HG03457 (cell line): ENCODE data around the gene SSTR5.
"Not testable (repeated sequence)": the region's sequence is repeated elsewhere in the genome, so short reads cannot be mapped to it uniquely, and the experiment has no call there.

ENCODE experiments used
- ATAC-seq: cut with Tn5 transposase; IDR thresholded peaks from one replicate; pipeline ENCODE4 v1.9.1; 2021; ENCODE audit warnings: moderate number of reproducible peaks; ENCODE audit not compliant: unreplicated experiment

The SSTR5 gene

GRCh38 chr16:1089439-1089821, 16.9 kb downstream of the SSTR5 start:
- no peak for ATAC-seq

DNA sequence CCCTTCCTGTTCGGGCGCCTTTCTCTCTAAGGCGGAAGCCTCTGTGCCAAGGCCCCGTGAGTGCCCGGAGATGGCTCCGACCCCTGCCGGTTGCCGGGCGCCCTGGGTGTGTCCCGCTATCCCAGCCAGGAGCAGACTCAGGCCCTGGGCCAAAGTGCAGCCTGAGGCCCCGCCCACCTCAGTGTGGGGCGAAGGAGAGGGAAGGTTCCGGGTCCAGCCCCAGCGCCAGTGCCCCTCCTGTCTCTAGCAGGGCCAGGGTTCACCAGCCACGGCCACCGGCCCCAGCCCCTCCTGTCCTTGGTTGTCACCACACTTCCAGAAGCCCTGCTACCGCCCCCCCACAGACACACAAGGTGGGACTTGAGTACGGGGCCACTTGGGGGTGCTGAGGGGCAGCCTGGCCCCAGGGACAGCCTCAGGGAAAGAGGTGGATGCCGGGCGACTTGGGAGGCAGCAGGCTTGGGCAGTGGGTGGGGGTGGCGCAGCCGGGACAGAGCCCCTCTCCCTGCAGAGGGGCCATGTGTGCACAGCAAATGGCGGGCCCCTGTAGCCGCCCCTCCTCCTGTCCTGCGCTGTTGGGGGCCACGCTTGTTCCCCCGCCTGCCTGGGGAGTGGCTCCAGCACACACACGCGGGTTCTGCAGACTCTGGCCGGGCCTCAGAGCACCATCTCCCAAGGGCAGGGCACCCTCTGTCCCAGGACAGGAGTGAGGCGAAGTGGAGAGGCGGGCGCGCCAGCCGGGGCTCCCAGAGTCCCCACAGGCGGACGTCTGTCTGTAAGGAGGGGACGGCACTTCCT, 17.5 kb downstream of the SSTR5 start:
- no peak for ATAC-seq

GRCh38 chr16:1090620-1091587, 18.4 kb downstream of the SSTR5 start:
- no peak for ATAC-seq

GRCh38 chr16:1091992-1092552, 19.5 kb downstream of the SSTR5 start:
- no peak for ATAC-seq

- ATAC-seq = not testable (repeated sequence)
These were observed 20.2 kb downstream of the SSTR5 start for GRCh38 chr16:1092685-1093283.

- ATAC-seq = no peak
These were observed 21.0 kb downstream of the SSTR5 start for GRCh38 chr16:1093284-1094123.

DNA sequence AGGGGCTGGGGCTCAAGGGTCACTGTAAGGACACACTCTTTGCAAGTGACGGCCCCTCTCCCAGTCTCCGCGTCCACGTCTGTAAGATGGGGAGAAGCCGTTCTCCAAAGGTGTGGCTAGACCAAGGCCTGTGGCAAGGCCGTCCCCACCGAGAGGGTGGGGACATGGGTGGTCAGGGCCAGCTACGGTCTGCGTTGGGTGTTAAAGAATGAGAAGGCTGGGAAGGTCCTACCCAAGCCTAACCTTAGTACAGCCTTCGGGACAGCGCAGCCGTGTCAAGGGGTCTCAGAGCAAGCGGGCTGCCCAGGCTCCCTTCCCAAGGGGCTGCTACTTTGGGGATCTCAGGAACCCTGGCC, 21.6 kb downstream of the SSTR5 start:
- ATAC-seq = no peak

GRCh38 chr16:1094601-1095449, 22.3 kb downstream of the SSTR5 start:
- ATAC-seq = no peak

GRCh38 chr16:1095450-1096168, 23.1 kb downstream of the SSTR5 start:
- ATAC-seq = no peak

DNA sequence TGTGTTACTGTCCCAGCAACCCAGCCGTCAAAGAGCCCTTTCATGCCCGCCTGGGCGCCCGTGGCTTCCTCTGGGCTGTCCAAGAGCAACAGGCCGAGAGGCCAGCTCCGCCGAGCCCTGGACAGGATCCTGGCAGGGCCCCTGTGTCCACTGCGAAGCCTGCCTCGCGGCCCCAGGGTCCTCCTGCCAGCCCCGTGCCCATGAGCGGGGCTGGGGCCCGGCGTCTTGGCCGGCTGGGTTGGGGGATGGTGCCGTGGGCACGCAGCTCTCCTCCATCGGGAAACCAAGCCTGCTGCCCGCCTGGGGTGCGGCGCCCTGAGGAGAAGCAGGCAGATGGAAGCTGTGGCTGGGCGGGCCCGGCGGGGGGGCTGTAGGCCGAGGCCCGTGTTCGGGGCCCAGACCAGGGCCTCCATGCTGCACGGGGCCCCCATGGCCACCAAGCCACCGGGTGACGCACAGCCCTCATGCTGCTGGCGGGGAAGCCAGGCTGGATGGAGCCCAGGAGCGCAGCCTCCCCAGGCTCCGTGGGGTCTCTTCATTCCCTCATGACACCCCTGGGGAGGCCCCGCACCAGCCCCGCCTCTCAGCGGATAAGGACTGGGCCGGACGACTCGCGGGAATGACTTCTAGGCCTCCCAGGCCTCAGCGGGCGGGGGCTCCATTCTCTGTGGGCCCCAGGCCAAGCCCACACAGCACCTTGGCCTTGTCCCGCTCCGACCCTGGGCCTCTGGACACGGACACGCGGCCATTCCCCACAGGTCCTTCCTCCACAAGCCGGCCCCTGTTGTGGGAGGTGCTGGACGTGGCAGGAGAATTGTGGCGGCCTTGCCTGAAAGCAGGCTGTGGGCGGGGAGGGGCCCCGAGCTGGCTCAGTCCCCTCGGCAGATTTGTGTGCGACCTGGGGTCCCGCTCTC, 23.9 kb downstream of the SSTR5 start, which contains the start of gene C1QTNF8:
Gene C1QTNF8, minus strand, starts transcription at position 76 of the 914 bp plus-strand sequence. CDS start 1,322 bp downstream, outside the sequence.
- ATAC-seq = no peak

GRCh38 chr16:1097156-1097555, 24.6 kb downstream of the SSTR5 start:
- no peak for ATAC-seq

GRCh38 chr16:1097800-1098199, 25.3 kb downstream of the SSTR5 start:
- ATAC-seq = no peak

GRCh38 chr16:1098266-1098991, 25.9 kb downstream of the SSTR5 start:
- ATAC-seq = no peak

DNA sequence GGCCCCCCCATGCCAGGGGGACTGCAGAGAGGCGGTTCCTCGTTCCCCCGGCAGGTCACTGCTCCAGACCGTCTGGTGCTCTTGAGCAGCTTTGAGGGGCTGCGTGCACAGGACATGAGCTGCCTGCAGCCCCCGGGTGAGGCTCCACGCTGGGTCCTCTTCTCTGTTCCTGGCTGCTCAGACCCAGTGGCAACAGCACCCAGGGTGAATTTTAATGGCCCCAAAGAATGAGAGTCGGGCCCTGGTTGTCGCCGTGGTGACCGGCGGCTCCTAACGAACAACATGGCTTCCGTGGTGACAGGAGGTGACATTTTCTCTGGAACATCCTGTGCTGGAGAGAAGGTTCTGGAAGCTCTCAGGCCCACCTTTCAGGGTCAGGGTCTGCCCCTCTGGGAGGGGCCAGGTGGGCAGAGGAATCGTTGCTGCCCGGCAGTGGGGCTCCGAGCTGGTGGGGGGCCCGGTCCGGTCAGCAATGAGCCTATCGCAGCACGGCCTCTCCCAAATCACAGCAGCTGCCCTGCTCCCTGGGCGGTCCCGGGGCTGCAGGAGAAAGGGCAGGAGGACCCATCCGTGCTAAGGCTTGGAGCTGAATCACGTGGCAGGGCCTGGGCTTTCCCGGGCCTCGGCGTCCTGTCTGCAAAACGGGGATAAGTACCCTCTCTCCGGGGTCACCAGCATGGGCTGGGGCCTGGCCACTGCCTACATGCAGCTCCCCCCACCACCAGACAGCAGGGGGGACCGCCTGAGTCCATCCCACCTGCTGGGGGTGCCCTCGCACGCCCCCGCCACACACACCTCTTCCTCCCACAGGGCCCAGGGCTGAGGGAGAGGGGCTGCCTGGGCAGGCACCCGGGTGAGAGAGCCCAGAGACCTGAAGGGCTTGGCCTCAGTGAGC, 26.9 kb downstream of the SSTR5 start:
- no peak for ATAC-seq

DNA sequence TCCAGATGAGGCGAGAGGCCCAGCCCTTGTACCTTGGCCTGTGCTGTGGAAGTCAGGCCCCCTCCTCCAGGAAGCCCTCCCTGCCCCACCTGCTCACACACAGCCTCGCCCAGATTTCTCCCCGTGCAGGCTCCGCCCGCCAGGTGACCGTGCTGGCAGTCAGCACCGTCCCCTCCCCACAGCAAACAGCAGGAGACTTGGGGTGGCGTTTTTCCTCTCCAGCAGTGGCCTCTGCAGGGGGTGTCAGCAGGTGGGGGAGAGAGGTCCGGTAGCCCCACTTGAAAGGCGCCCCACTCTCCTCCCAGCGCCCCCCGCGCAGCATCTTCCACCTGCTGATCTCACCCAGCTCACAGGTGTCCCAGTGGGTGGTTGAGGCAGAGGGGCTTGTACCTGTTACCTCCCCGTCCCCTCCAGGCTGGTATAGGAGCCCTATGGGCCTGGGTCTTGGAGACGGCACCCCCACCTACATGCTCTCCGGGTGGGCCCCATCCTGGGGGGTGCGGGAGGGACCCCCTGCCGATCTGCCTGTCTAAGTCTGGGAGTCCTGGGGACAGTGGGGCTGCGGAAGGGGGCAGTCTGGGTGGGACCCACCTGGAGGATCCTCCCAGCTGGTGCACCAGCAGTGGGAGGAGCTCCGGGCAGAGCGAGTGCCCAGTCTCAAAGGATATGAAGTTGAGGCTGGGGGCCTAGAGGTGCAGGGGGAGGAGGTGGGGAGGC, 27.7 kb downstream of the SSTR5 start:
- ATAC-seq = no peak
